Measurements from ENCODE around the gene ZBTB18. TPM values are rescaled to one million over a fixed set of nuclear protein-coding genes. Genes with fewer than 3 reads are reported as not detected.

ZBTB18 gene
- total RNA-seq, 1 experiment from 2014 or later: 1.8 TPM

- Histone ChIP-seq H3K27ac (ENCODE audit: low read depth, low read length) (no peak overlapping the region), H3K9ac (ENCODE audit: low read length) (no peak overlapping the region), H3K4me3 (replicated peaks in 1 of 2; ENCODE audit: low read depth in 1 of 2, low read length in 2 of 2) (no peak overlapping the region), H4K20me1 (ENCODE audit: insufficient read depth) (no peaks in the 10 kb centered on the region), H3K36me3 (ENCODE audit: control insufficient read depth in 1 of 2, insufficient read depth in 2 of 2, low read length in 2 of 2) (no peaks in the 10 kb centered on the region), H3K79me2 (ENCODE audit: insufficient read depth, low read length) (no peaks in the 10 kb centered on the region), H3K4me2 (ENCODE audit: low read length) (no peak overlapping the region), H3K27me3 (ENCODE audit: insufficient read depth, low read length) (peaks cover 39% of the 10 kb centered on the region), H3K4me1 (ENCODE audit: control insufficient read depth in 1 of 2, insufficient read depth in 2 of 2, low read length in 2 of 2) (no peaks in the 10 kb centered on the region), H3K9me2 (ENCODE audit: insufficient read depth) (no peaks in the 10 kb centered on the region), H2AFZ (ENCODE audit: low read depth, low read length, poor library complexity, severe bottlenecking) (no peak overlapping the region), H3K9me3 (ENCODE audit: control insufficient read depth in 1 of 2, insufficient read depth in 1 of 2, low read depth in 1 of 2, low read length in 2 of 2) (no peaks in the 10 kb centered on the region)
- intact Hi-C loops (cut with micrococcal nuclease): no loop called here
- no peak for ATAC-seq
- ChIA-PET CTCF (no interaction called here), RAD21 (ENCODE audit: low non-redundant PET in 1 of 2, low total read pairs in 2 of 2, uncharacterized antibody in 2 of 2, unreplicated experiment in 2 of 2) (no interaction called here), POLR2A (no interaction called here)
- DNase-seq (ENCODE audit: low read depth, low spot score): no peak
- BruUV-seq (replicated peaks): no TSS peak
- TF ChIP-seq CBX3 (IDR thresholded peaks at IDR 0.05; ENCODE audit: low read depth) (no peak), ELF1 (IDR thresholded peaks at IDR 0.05; ENCODE audit: borderline replicate concordance, low read depth) (no peak)
Measured at GRCh38 chr1:244075247-244075722, 24.2 kb downstream of the ZBTB18 start.

DNA sequence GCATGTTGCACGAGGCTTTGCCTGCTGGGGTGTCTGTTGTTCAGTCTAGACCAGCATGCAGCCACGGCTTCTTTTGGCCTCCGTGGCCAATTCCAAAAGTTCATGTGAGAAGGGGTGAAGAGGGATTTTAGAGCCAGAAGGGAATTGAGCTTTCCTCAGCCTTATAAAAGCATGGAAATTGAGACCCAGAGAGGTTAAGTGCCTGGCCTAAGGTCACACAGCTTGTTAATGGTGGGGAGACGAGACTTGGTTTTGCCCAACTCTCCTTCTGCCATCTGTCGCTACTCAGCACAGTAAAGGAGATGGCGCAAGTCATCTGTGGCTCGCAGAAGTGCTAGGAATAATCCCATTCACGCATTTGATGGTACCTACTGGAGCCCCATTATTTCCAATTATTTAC lies 25.7 kb downstream of the ZBTB18 start:
- Histone ChIP-seq H3K9me2 (ENCODE audit: insufficient read depth) (no peaks in the 10 kb centered on the region), H3K4me3 (replicated peaks in 1 of 2; ENCODE audit: low read depth in 1 of 2, low read length in 2 of 2) (no peak overlapping the region), H3K9ac (ENCODE audit: low read length) (no peak overlapping the region), H4K20me1 (ENCODE audit: insufficient read depth) (no peaks in the 10 kb centered on the region), H3K27ac (ENCODE audit: low read depth, low read length) (no peak overlapping the region), H3K4me2 (ENCODE audit: low read length) (no peak overlapping the region), H3K4me1 (ENCODE audit: control insufficient read depth in 1 of 2, insufficient read depth in 2 of 2, low read length in 2 of 2) (no peaks in the 10 kb centered on the region), H3K36me3 (ENCODE audit: control insufficient read depth in 1 of 2, insufficient read depth in 2 of 2, low read length in 2 of 2) (no peaks in the 10 kb centered on the region), H2AFZ (ENCODE audit: low read depth, low read length, poor library complexity, severe bottlenecking) (no peak overlapping the region), H3K79me2 (ENCODE audit: insufficient read depth, low read length) (no peaks in the 10 kb centered on the region), H3K9me3 (ENCODE audit: control insufficient read depth in 1 of 2, insufficient read depth in 1 of 2, low read depth in 1 of 2, low read length in 2 of 2) (no peaks in the 10 kb centered on the region), H3K27me3 (ENCODE audit: insufficient read depth, low read length) (peaks cover 41% of the 10 kb centered on the region)
- ChIA-PET CTCF (no interaction called here), RAD21 (ENCODE audit: low non-redundant PET in 1 of 2, low total read pairs in 2 of 2, uncharacterized antibody in 2 of 2, unreplicated experiment in 2 of 2) (no interaction called here), POLR2A (no interaction called here)
- no peak for ATAC-seq
- intact Hi-C loops (cut with micrococcal nuclease): no loop called here
- BruUV-seq (replicated peaks): no TSS peak
- TF ChIP-seq TCF7L2 (IDR thresholded peaks at IDR 0.05; ENCODE audit: borderline replicate concordance, extremely low read depth, insufficient read depth, insufficient read length): no peak
- TF ChIP-seq, protein P1, sequence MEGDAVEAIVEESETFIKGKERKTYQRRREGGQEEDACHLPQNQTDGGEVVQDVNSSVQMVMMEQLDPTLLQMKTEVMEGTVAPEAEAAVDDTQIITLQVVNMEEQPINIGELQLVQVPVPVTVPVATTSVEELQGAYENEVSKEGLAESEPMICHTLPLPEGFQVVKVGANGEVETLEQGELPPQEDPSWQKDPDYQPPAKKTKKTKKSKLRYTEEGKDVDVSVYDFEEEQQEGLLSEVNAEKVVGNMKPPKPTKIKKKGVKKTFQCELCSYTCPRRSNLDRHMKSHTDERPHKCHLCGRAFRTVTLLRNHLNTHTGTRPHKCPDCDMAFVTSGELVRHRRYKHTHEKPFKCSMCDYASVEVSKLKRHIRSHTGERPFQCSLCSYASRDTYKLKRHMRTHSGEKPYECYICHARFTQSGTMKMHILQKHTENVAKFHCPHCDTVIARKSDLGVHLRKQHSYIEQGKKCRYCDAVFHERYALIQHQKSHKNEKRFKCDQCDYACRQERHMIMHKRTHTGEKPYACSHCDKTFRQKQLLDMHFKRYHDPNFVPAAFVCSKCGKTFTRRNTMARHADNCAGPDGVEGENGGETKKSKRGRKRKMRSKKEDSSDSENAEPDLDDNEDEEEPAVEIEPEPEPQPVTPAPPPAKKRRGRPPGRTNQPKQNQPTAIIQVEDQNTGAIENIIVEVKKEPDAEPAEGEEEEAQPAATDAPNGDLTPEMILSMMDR (IDR thresholded peaks at IDR 0.05 in 2 of 3, conservative IDR thresholded peaks at IDR 0.05 in 1 of 3; ENCODE audit: borderline replicate concordance in 1 of 3, insufficient read depth in 1 of 3, low read depth in 2 of 3, low read length in 2 of 3): no peak
- no peak for TF ChIP-seq ZNF274 (IDR thresholded peaks at IDR 0.05; ENCODE audit: low read depth, low read length)
- TF ChIP-seq REST (IDR thresholded peaks at IDR 0.05; ENCODE audit: low read depth): no peak
- no peak for TF ChIP-seq ZFX (IDR thresholded peaks at IDR 0.05)
- TF ChIP-seq SRF (IDR thresholded peaks at IDR 0.05; ENCODE audit: low read depth): no peak
- TF ChIP-seq YY1 (IDR thresholded peaks at IDR 0.05; ENCODE audit: extremely low read depth, insufficient replicate concordance, low read depth, low read length): no peak
- TF ChIP-seq JUND (IDR thresholded peaks at IDR 0.05): no peak
- no peak for DNase-seq (ENCODE audit: low read depth, low spot score)

Data from HCT116 (cell line).